ENCODE data around the gene MAP3K21.

Gene MAP3K21

GRCh38 chr1:233333086-233333485, 5.6 kb downstream of the MAP3K21 start:
- H3K4me3 ChIP-seq (ENCODE audit: low read depth, low read length), result no peak overlapping the region
- TF ChIP-seq CTCF (IDR thresholded peaks at IDR 0.05; ENCODE audit: low read depth, low read length, missing control alignments), result no peak
- DNase-seq (ENCODE audit: low read depth), result no peak

- H3K4me3 ChIP-seq (ENCODE audit: low read depth, low read length), result no peak overlapping the region
- no peak for TF ChIP-seq CTCF (IDR thresholded peaks at IDR 0.05; ENCODE audit: low read depth, low read length, missing control alignments)
- no peak for DNase-seq (ENCODE audit: low read depth)
Observed at GRCh38 chr1:233334092-233334491, 6.6 kb downstream of the MAP3K21 start.

- no peak for DNase-seq (ENCODE audit: low read depth)
- H3K4me3 ChIP-seq (ENCODE audit: low read depth, low read length), result no peak overlapping the region
- no peak for TF ChIP-seq CTCF (IDR thresholded peaks at IDR 0.05; ENCODE audit: low read depth, low read length, missing control alignments)
Observed at GRCh38 chr1:233336554-233337456, 9.3 kb downstream of the MAP3K21 start.

GRCh38 chr1:233337505-233337904, 10.0 kb downstream of the MAP3K21 start:
- no peak overlapping the region for H3K4me3 ChIP-seq (ENCODE audit: low read depth, low read length)
- no peak for DNase-seq (ENCODE audit: low read depth)
- TF ChIP-seq CTCF (IDR thresholded peaks at IDR 0.05; ENCODE audit: low read depth, low read length, missing control alignments), result no peak

- DNase-seq (ENCODE audit: low read depth), result no peak
Observed at GRCh38 chr1:233338102-233338501, 10.6 kb downstream of the MAP3K21 start.

GRCh38 chr1:233340031-233340555, 12.6 kb downstream of the MAP3K21 start:
- DNase-seq (ENCODE audit: low read depth), result no peak
- no peak overlapping the region for H3K4me3 ChIP-seq (ENCODE audit: low read depth, low read length)
- no peak for TF ChIP-seq CTCF (IDR thresholded peaks at IDR 0.05; ENCODE audit: low read depth, low read length, missing control alignments)

More at GRCh38 chr1:233338102-233338501, 10.6 kb downstream of the MAP3K21 start:
- no peak for TF ChIP-seq CTCF (IDR thresholded peaks at IDR 0.05; ENCODE audit: low read depth, low read length, missing control alignments)
- H3K4me3 ChIP-seq (ENCODE audit: low read depth, low read length), result no peak overlapping the region
